Gastrocnemius medialis (tissue), 4 donors: ENCODE measurements around the gene NRF1. TPM values are rescaled to one million over a fixed set of nuclear protein-coding genes. Genes with fewer than 3 reads are reported as not detected.
"Not testable (repeated sequence)": the region's sequence is repeated elsewhere in the genome, so short reads cannot be mapped to it uniquely, and the experiment has no call there.

Experiments
- ATAC-seq, 2 donors: fragments of 150-250 bp; one replicate each; pipeline ENCODE4 v1.9.1; 2016
- DNase-seq, 2 donors: peaks; one replicate each; pipeline ENCODE4 v3.0.0-alpha.2; 2019
- H3K27ac ChIP-seq, 4 donors: fragments of 200-600 bp; sonication (generic); 1 replicate in 1 of 4; 2 replicates in 3 of 4; pipeline ENCODE4 v1.5.1; 2016 to 2018; ENCODE audit warnings: mild to moderate bottlenecking in 2 of 4, moderate library complexity in 1 of 4
- H3K27me3 ChIP-seq, 3 donors: fragments of 200-600 bp; sonication (generic) in 2 of 3; 1 replicate in 1 of 3; 2 replicates in 2 of 3; pipeline versions ENCODE4 v1.5.1 to v1.6.0; 2016 to 2019; ENCODE audit warnings: mild to moderate bottlenecking in 1 of 3, moderate library complexity in 1 of 3
- H3K36me3 ChIP-seq, 2 donors: fragments of 200-600 bp; sonication (generic) in 1 of 2; one replicate each; pipeline ENCODE4 v1.5.1; 2017 to 2018
- H3K4me1 ChIP-seq, 2 donors: fragments of 200-600 bp; sonication (generic) in 1 of 2; one replicate each; pipeline ENCODE4 v1.5.1; 2016 to 2017; ENCODE audit warnings: mild to moderate bottlenecking in 2 of 2
- H3K4me3 ChIP-seq, 4 donors: fragments of 200-600 bp; sonication (generic) in 3 of 4; 1 replicate in 1 of 4; 2 replicates in 3 of 4; pipeline ENCODE4 v1.5.1; 2016 to 2019; ENCODE audit warnings: mild to moderate bottlenecking in 2 of 4
- H3K9me3 ChIP-seq, 3 donors: fragments of 200-600 bp; sonication (generic) in 2 of 3; 1 replicate in 1 of 3; 2 replicates in 2 of 3; pipeline ENCODE4 v1.5.1; 2016 to 2019
- POLR2A ChIP-seq, 2 donors: fragments of 450-650 bp; IDR thresholded peaks; one replicate each; pipeline ENCODE4 v1.6.1; 2017; ENCODE audit warnings: antibody characterized with exemption in 2 of 2, mild to moderate bottlenecking in 2 of 2, moderate library complexity in 2 of 2
- in situ Hi-C, 4 donors: fragments of 200-750 bp; cut with MboI; loops; one replicate each; pipeline versions ENCODE4 v1.15.0 to v1.8.0; 2017; ENCODE audit warnings: low sequenced_read_pairs in 4 of 4
- intact Hi-C: fragments of 100-400 bp; cut with DNase I; formaldehyde crosslinking; loops from one replicate; pipeline ENCODE4 v1.15.1; 2023; ENCODE audit warnings: low total_unique reads
- total RNA-seq, 4 donors: library from RNA; depleted of rRNA; stranded (reverse); fragments of >200 nt; gene quantifications; one replicate each; pipeline versions ENCODE4 v1.1.0 to v1.2.3, GENCODE V29; 2016
- TF ChIP-seq, protein P1 (sequence below), 5 experiments: fragments of 450-650 bp in 3 of 5; fragments of 200-600 bp in 2 of 5; sonication (generic) in 2 of 5; IDR thresholded peaks in 4 of 5; conservative IDR thresholded peaks in 1 of 5; 1 replicate in 4 of 5; 2 replicates in 1 of 5; pipeline ENCODE4 v1.5.1; 2016 to 2019; ENCODE audit warnings: antibody characterized with exemption in 5 of 5, mild to moderate bottlenecking in 3 of 5, moderate library complexity in 3 of 5

NRF1 gene
- total RNA-seq, 4 donors from 2014 or later: 11.3 to 26.3 (median 18.0) TPM

DNA sequence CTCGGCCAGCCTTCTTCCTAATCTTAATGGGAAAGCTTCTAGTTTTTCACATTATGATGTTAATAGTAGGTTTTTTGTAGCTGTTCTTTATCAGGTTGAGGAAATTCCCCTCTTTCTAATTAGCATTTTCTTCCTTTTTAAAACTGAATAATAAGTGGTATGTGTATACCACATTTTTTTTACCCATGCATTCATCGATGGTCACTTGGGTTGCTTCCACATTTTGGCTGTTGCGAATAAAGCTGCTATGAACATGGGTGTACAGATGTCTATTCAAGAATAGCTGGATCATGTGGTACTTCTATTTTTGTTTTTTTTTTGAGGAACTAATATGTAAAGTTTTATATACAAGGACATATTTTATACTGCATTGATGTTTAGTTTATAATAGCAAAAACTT, 44.3 kb downstream of the NRF1 start:
- Histone ChIP-seq H3K27me3 (no peaks in the 10 kb centered on the region), H3K36me3 (peaks cover 0 to 37% of the 10 kb centered on the region in 2 donors), H3K4me1 (no peaks in the 10 kb centered on the region), H3K4me3 (no peak overlapping the region), H3K27ac (no peak overlapping the region), H3K9me3 (no peaks in the 10 kb centered on the region)
- no peak for ATAC-seq
- intact Hi-C loops (no loop called here), in situ Hi-C loops (loop anchor here in 3 of 4 donors (25.0 kb wide), 2 partner anchors 156 to 356 kb away; no protein-coding TSS in a partner anchor)
- no peak for DNase-seq
- TF ChIP-seq, protein P1, sequence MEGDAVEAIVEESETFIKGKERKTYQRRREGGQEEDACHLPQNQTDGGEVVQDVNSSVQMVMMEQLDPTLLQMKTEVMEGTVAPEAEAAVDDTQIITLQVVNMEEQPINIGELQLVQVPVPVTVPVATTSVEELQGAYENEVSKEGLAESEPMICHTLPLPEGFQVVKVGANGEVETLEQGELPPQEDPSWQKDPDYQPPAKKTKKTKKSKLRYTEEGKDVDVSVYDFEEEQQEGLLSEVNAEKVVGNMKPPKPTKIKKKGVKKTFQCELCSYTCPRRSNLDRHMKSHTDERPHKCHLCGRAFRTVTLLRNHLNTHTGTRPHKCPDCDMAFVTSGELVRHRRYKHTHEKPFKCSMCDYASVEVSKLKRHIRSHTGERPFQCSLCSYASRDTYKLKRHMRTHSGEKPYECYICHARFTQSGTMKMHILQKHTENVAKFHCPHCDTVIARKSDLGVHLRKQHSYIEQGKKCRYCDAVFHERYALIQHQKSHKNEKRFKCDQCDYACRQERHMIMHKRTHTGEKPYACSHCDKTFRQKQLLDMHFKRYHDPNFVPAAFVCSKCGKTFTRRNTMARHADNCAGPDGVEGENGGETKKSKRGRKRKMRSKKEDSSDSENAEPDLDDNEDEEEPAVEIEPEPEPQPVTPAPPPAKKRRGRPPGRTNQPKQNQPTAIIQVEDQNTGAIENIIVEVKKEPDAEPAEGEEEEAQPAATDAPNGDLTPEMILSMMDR (IDR thresholded peaks at IDR 0.05 in 4 of 5, conservative IDR thresholded peaks at IDR 0.05 in 1 of 5): no peak
- no peak for TF ChIP-seq POLR2A (IDR thresholded peaks at IDR 0.05)

DNA sequence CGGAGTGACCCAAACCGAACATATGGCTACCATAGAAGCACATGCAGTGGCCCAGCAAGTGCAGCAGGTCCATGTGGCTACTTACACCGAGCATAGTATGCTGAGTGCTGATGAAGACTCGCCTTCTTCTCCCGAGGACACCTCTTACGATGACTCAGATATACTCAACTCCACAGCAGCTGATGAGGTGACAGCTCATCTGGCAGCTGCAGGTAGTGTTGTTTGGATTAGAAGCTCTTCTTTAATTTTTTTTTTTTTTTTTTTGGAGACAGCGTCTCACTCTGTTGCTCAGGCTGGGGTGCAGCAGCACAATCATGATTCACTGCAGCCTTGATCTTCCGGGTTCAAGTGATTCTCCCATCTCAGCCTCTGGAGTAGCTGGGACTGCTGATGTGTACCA, 45.8 kb downstream of the NRF1 start:
- ATAC-seq: no peak
- no peaks in the 10 kb centered on the region for H3K4me1 ChIP-seq
- no peak overlapping the region for H3K4me3 ChIP-seq
- H3K36me3 ChIP-seq: peaks cover 0 to 49% of the 10 kb centered on the region in 2 donors
- in situ Hi-C loops (loop anchor here in 3 of 4 donors (25.0 kb wide), 2 partner anchors 155 to 355 kb away; no protein-coding TSS in a partner anchor), intact Hi-C loops (no loop called here)
- TF ChIP-seq, protein P1 (IDR thresholded peaks at IDR 0.05 in 4 of 5, conservative IDR thresholded peaks at IDR 0.05 in 1 of 5): no peak
- no peak for TF ChIP-seq POLR2A (IDR thresholded peaks at IDR 0.05)
- DNase-seq: no peak
- H3K9me3 ChIP-seq: no peaks in the 10 kb centered on the region
- H3K27ac ChIP-seq: no peak overlapping the region
- no peaks in the 10 kb centered on the region for H3K27me3 ChIP-seq

DNA sequence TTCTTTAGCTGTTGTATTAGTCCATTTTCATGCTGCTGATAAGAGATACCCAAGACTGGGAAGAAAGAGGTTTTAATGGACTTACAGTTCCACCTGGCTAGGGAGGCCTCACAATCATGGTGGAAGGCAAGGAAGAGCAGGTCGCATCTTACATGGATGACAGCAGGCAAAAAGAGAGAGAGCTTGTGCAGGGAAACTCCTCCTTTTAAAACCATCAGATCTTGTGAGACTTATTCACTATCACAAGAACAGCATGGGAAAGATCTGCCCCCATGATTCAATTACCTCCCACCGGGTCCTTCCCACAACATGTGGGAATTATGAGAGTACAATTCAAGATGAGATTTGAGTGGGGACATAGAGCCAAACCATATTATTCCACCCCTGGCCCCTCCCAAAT, 48.4 kb downstream of the NRF1 start:
- H3K27ac ChIP-seq, H3K4me1 ChIP-seq, intact Hi-C loops, H3K27me3 ChIP-seq, H3K9me3 ChIP-seq, ATAC-seq, H3K4me3 ChIP-seq, DNase-seq: not testable (repeated sequence)
- peaks cover 0 to 49% of the 10 kb centered on the region in 2 donors for H3K36me3 ChIP-seq
- in situ Hi-C loops: loop anchor here (10.0 to 25.0 kb wide), 3 partner anchors 152 to 352 kb away; no protein-coding TSS in a partner anchor

DNA sequence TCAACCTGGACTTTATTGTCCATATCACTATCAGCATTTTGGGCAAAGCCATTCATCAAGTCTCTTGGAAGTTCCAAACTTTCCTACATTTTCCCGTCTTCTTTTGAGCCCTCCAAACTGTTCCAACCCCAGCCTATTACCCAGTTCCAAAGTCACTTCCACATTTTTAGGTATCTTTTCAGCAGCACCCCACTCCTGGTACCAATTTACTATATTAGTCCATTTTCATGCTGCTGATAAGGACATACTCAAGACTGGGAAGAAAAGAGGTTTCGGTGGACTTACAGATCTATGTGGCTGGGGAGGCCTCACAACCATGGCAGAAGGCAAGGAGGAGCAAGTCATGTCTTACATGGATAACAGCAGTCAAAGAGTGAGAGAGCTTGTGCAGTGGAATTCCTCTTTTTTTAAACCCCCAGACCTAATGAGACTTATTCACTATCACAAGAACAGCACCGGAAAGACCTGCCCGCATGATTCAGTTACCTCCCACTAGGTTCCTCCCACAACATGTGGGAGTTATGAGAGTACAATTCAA, 50.2 kb downstream of the NRF1 start:
- TF ChIP-seq, protein P1 (IDR thresholded peaks at IDR 0.05 in 4 of 5, conservative IDR thresholded peaks at IDR 0.05 in 1 of 5): no peak
- no peak for TF ChIP-seq POLR2A (IDR thresholded peaks at IDR 0.05)
- H3K27ac ChIP-seq: no peak overlapping the region
- no peaks in the 10 kb centered on the region for H3K4me1 ChIP-seq
- ATAC-seq (no peak), DNase-seq (no peak)
- no peaks in the 10 kb centered on the region for H3K27me3 ChIP-seq
- H3K36me3 ChIP-seq: peaks cover 0 to 49% of the 10 kb centered on the region in 2 donors
- intact Hi-C loops: no loop called here
- H3K9me3 ChIP-seq: no peaks in the 10 kb centered on the region
- H3K4me3 ChIP-seq: no peak overlapping the region
- in situ Hi-C loops: loop anchor here (10.0 to 25.0 kb wide), 3 partner anchors 151 to 351 kb away; no protein-coding TSS in a partner anchor

DNA sequence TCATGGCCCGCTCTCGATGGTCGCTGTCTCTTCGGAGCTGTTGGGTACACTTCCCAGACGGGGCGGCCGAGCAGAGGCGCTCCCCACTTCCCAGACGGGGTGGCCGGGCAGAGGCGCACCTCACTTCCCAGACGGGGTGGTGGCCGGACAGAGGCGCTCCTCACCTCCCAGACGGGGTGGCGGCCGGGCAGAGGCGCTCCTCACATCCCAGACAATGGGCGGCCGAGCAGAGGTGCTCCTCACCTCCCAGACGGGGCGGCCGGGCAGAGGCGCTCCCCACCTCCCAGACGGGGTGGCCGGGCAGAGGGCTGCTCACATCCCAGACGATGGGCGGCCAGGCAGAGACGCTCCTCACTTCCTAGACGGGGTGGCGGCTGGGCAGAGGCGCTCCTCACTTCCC, 51.7 kb downstream of the NRF1 start:
- H3K4me3 ChIP-seq, H3K4me1 ChIP-seq, intact Hi-C loops, H3K9me3 ChIP-seq, H3K27me3 ChIP-seq, DNase-seq, H3K27ac ChIP-seq, ATAC-seq: not testable (repeated sequence)
- peaks cover 0 to 37% of the 10 kb centered on the region in 2 donors for H3K36me3 ChIP-seq
- in situ Hi-C loops: loop anchor here (10.0 to 25.0 kb wide), 3 partner anchors 149 to 349 kb away; no protein-coding TSS in a partner anchor
